Fibroblast of lung (primary cell): ENCODE data around the gene CDK2. TPM values are rescaled to one million over a fixed set of nuclear protein-coding genes. Genes with fewer than 3 reads are reported as not detected.
A peak's percentile ranks its signal among the peaks of the same experiment; 100 is the strongest.

Experiments used
- DNase-seq, 2 donors: peaks; one replicate each; pipeline versions ENCODE4 v3.0.0 to v3.0.0-alpha.2; 2010; ENCODE audit warnings: low read depth in 2 of 2
- H2AFZ ChIP-seq: 2 replicates; pipeline ENCODE4 v1.5.1; 2012; ENCODE audit warnings: low read length, control low read depth, inconsistent platforms
- H3K27ac ChIP-seq: 2 replicates; pipeline ENCODE4 v1.5.1; 2011; ENCODE audit warnings: low read length, control low read depth; ENCODE audit not compliant: insufficient read depth
- H3K27me3 ChIP-seq: 2 replicates; pipeline ENCODE4 v1.5.1; 2011; ENCODE audit warnings: mild to moderate bottlenecking, low read length; ENCODE audit not compliant: control insufficient read depth, insufficient read depth
- H3K36me3 ChIP-seq: 2 replicates; pipeline ENCODE4 v1.5.1; 2011; ENCODE audit warnings: low read length; ENCODE audit not compliant: control insufficient read depth, insufficient read depth
- H3K4me1 ChIP-seq: 2 replicates; pipeline ENCODE4 v1.5.1; 2011; ENCODE audit warnings: low read length; ENCODE audit not compliant: control insufficient read depth, insufficient read depth; ENCODE audit errors: extremely low read depth
- H3K4me2 ChIP-seq: 2 replicates; pipeline ENCODE4 v1.5.1; 2011; ENCODE audit warnings: low read length, control low read depth; ENCODE audit not compliant: insufficient read depth; ENCODE audit errors: extremely low read depth
- H3K4me3 ChIP-seq, 4 experiments: fragments of 200-600 bp in 1 of 4; sonication (generic) in 1 of 4; replicated peaks in 1 of 4; 2 replicates each; pipeline ENCODE4 v1.5.1; 2011 to 2016; ENCODE audit warnings: low read length in 4 of 4, low read depth in 3 of 4, mild to moderate bottlenecking in 3 of 4, control low read depth in 2 of 4, inconsistent platforms in 1 of 4, mixed read lengths in 1 of 4; ENCODE audit not compliant: insufficient read depth in 1 of 4; ENCODE audit errors: control extremely low read depth in 1 of 4
- H3K79me2 ChIP-seq: 2 replicates; pipeline ENCODE4 v1.5.1; 2012; ENCODE audit warnings: mild to moderate bottlenecking, low read length, inconsistent platforms; ENCODE audit not compliant: control insufficient read depth, insufficient read depth
- H3K9ac ChIP-seq: 2 replicates; pipeline ENCODE4 v1.5.1; 2011; ENCODE audit warnings: mild to moderate bottlenecking, low read length, control low read depth; ENCODE audit not compliant: insufficient read depth
- H3K9me3 ChIP-seq: 2 replicates; pipeline ENCODE4 v1.5.1; 2012; ENCODE audit warnings: low read depth, low read length; ENCODE audit not compliant: control insufficient read depth, insufficient read depth
- H4K20me1 ChIP-seq: 2 replicates; pipeline ENCODE4 v1.5.1; 2011; ENCODE audit warnings: low read length; ENCODE audit not compliant: control insufficient read depth, insufficient read depth; ENCODE audit errors: extremely low read depth
- EZH2 ChIP-seq: IDR thresholded peaks from 2 replicates; pipeline ENCODE4 v1.5.1; 2012; ENCODE audit warnings: low read length, control low read depth, mild to moderate bottlenecking; ENCODE audit errors: missing control alignments
- polyA plus RNA-seq, 2 donors: library from polyadenylated mRNA; depleted of rRNA in 1 of 2; stranded (reverse) in 1 of 2; unstranded in 1 of 2; fragments of >200 nt; gene quantifications; 2 replicates each; pipeline ENCODE4 v1.2.1, GENCODE V29; 2011 to 2012; ENCODE audit warnings: missing spikeins in 1 of 2
- total RNA-seq: library from RNA; depleted of rRNA; stranded (reverse); fragments of >200 nt; gene quantifications from 2 replicates; pipeline ENCODE4 v1.2.1, GENCODE V29; 2014
- TF ChIP-seq, protein P1 (sequence below), 2 donors: IDR thresholded peaks in 1 of 2; conservative IDR thresholded peaks in 1 of 2; 1 replicate in 1 of 2; 2 replicates in 1 of 2; pipeline ENCODE4 v1.5.1; 2011 to 2012; ENCODE audit warnings: low read length in 2 of 2, control low read depth in 1 of 2, inconsistent platforms in 1 of 2, low read depth in 1 of 2, mild to moderate bottlenecking in 1 of 2

CDK2 gene
- total and polyA plus RNA-seq, 2 donors (not counting 1 experiment from before 2014, with no cell fraction given), result 12.7 to 32.5 TPM

DNA sequence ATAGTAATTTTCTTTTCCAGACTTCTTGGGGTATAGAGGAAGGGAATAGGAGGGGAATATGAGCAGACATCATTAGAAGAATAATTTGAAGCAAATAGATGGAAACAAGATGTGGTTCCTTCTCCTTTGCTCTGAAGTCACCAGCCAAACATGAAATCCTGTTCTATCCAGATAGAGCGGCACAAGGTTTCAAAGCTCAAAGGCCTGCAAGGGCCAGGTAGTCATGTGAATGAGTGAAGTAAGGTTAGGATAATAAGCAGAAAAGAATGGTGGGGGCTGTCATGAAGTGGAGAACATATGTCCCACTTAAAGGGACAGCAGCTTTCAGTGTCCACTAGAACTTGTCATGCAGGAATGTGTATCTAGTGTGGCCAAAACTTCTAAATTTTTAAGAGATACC lies 51.7 kb downstream of the CDK2 start:
- no peak for DNase-seq
- Histone ChIP-seq H3K27ac (no peak overlapping the region), H3K4me1 (peaks cover 17% of the 10 kb centered on the region), H3K79me2 (no peaks in the 10 kb centered on the region), H3K36me3 (no peaks in the 10 kb centered on the region), H3K9ac (no peak overlapping the region), H3K27me3 (no peaks in the 10 kb centered on the region), H4K20me1 (no peaks in the 10 kb centered on the region), H3K4me2 (no peak overlapping the region), H3K4me3 (no peak overlapping the region), H2AFZ (no peak overlapping the region), H3K9me3 (no peaks in the 10 kb centered on the region)
- TF ChIP-seq, protein P1, sequence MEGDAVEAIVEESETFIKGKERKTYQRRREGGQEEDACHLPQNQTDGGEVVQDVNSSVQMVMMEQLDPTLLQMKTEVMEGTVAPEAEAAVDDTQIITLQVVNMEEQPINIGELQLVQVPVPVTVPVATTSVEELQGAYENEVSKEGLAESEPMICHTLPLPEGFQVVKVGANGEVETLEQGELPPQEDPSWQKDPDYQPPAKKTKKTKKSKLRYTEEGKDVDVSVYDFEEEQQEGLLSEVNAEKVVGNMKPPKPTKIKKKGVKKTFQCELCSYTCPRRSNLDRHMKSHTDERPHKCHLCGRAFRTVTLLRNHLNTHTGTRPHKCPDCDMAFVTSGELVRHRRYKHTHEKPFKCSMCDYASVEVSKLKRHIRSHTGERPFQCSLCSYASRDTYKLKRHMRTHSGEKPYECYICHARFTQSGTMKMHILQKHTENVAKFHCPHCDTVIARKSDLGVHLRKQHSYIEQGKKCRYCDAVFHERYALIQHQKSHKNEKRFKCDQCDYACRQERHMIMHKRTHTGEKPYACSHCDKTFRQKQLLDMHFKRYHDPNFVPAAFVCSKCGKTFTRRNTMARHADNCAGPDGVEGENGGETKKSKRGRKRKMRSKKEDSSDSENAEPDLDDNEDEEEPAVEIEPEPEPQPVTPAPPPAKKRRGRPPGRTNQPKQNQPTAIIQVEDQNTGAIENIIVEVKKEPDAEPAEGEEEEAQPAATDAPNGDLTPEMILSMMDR (conservative IDR thresholded peaks at IDR 0.05 in 1 of 2, IDR thresholded peaks at IDR 0.05 in 1 of 2; ENCODE audit: low read depth in 1 of 2, low read length in 2 of 2), result no peak
- TF ChIP-seq EZH2, result no peak

DNA sequence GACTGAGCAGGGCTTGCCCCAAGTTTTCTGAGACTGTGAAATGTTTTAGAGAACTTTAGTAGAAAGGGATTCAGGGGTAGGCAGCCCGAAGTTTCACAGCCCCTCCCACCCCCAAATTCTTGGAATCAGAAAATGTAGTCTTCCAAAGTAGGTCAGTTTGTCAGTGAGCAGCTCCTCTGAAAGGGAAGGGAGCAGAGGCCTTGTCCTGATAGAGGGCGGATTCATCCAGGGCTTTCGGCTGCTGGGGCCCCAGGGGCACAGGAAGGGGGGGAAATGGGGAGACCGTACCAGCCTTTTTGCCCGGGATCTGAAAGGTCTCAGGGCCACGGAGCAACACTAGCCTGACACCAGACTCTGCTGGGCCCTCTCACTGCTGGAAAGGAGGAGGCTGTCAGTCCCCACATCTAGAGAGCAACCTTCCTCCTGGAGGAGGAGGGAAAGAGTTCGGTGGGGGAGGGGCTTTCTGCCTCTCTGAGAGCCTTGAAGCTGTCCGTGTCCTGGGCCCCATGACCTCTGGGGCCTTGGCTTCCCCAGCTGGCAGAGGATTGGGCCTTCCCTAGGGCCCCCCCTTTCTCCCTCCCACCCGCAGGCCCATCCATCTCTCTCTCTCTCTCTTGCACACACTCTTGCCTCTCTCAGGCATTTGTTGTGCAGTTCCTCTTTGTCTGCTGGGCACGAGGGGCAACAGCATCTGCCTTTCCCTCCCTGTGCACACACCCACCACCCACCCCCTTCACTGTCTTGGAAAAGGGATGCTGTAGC lies 54.0 kb downstream of the CDK2 start, which contains the start of gene IKZF4:
TSS of gene IKZF4 (plus strand) at position 621 of the 762 bp plus-strand sequence. CDS start 451 bp downstream, outside the sequence.
- Histone ChIP-seq H3K9ac (peak within 1 kb of the TSS; percentile 8), H3K4me1 (peaks cover 17% of the 10 kb centered on the region)

DNA sequence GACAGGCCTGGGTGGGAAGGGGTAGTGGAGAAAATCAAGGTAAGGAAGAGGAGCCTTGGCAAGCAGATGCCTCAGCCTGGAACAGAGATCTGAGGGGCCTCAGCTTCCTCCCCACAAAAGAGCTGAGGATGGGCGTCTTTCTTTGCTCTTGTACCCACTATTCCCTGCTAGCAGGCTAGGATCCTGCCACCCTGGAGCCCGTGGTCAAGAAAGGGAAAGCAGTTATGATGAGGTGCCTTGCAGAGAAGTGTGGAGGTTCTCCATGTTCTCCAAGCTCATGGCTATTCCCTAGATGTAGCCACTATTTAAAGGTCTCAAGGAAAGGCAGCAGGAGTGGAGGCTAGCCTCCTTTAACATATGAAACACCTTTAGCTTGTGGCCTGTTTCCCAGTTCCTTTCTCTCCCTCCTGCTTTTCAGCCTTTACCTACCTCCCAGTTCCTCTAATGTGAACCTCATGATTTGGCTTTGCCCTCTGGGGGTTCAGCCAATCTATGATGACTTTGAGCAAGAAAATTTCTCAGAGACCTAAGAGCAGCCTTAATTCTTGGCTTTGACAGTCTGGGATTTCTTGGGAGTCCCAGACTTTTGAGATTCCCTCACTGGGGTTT lies 55.4 kb downstream of the CDK2 start:
- Histone ChIP-seq H3K4me3 (peak overlapping the region in 3 of 4 experiments; percentile 6 to 51 (median 45)), H2AFZ (peak overlapping the region; percentile 92), H3K4me1 (peaks cover 17% of the 10 kb centered on the region), H3K27ac (peak overlapping the region; percentile 16), H4K20me1 (no peaks in the 10 kb centered on the region), H3K36me3 (no peaks in the 10 kb centered on the region), H3K79me2 (no peaks in the 10 kb centered on the region), H3K4me2 (peak overlapping the region; percentile 85), H3K9me3 (no peaks in the 10 kb centered on the region), H3K27me3 (no peaks in the 10 kb centered on the region), H3K9ac (no peak overlapping the region)
- peak in 1 of 2 donors; percentile 22 for DNase-seq
- no peak for TF ChIP-seq EZH2
- TF ChIP-seq, protein P1 (conservative IDR thresholded peaks at IDR 0.05 in 1 of 2, IDR thresholded peaks at IDR 0.05 in 1 of 2; ENCODE audit: low read depth in 1 of 2, low read length in 2 of 2), result peak in 1 of 2 donors; percentile 18

More for the DNA sequence above, 54.0 kb downstream of the CDK2 start, which contains the start of gene IKZF4:
- peak within 1 kb of the TSS; percentile 92 for H2AFZ ChIP-seq
- peak within 1 kb of the TSS in 3 of 4 experiments; percentile 31 to 51 (median 45) for H3K4me3 ChIP-seq
- no peaks in the 10 kb centered on the region for H3K36me3 ChIP-seq
- H3K9me3 ChIP-seq, result no peaks in the 10 kb centered on the region
- no peaks in the 10 kb centered on the region for H4K20me1 ChIP-seq
- no peaks in the 10 kb centered on the region for H3K79me2 ChIP-seq
- no peaks in the 10 kb centered on the region for H3K27me3 ChIP-seq
- DNase-seq, result peak; percentile 36 to 94
- H3K27ac ChIP-seq, result peak within 1 kb of the TSS; percentile 19
- H3K4me2 ChIP-seq, result peak within 1 kb of the TSS; percentile 85
- no peak for TF ChIP-seq EZH2
- TF ChIP-seq, protein P1 (conservative IDR thresholded peaks at IDR 0.05 in 1 of 2, IDR thresholded peaks at IDR 0.05 in 1 of 2; ENCODE audit: low read depth in 1 of 2, low read length in 2 of 2), result no peak
